Lower leg skin (tissue), 4 donors: ENCODE data around the gene WFIKKN2. TPM values are rescaled to one million over a fixed set of nuclear protein-coding genes. Genes with fewer than 3 reads are reported as not detected.
"Not testable (repeated sequence)": the region's sequence is repeated elsewhere in the genome, so short reads cannot be mapped to it uniquely, and the experiment has no call there.

Source experiments
- DNase-seq, 2 donors: peaks; one replicate each; pipeline ENCODE4 v3.0.0-alpha.2; 2019; ENCODE audit warnings: low spot score in 2 of 2
- H3K4me3 ChIP-seq: fragments of 200-600 bp; sonication (generic); 2 replicates; pipeline ENCODE4 v1.5.1; 2017; ENCODE audit warnings: mild to moderate bottlenecking, low read depth; ENCODE audit not compliant: poor library complexity, severe bottlenecking
- POLR2A ChIP-seq, 2 donors: fragments of 450-650 bp; IDR thresholded peaks; one replicate each; pipeline ENCODE4 v1.6.1; 2016 to 2017; ENCODE audit warnings: antibody characterized with exemption in 2 of 2, mild to moderate bottlenecking in 1 of 2, moderate library complexity in 1 of 2
- WGBS, 2 donors: methylation state at CpG; one replicate each; pipeline ENCODE4 v1.1.5; 2018; 5-methylcytosine and 5-hydroxymethylcytosine counted together
- intact Hi-C: fragments of 100-400 bp; cut with DNase I; formaldehyde crosslinking; loops from one replicate; pipeline ENCODE4 v1.15.0; 2023; ENCODE audit warnings: low total_unique reads
- total RNA-seq, 4 donors: library from RNA; depleted of rRNA; stranded (reverse); fragments of >200 nt; gene quantifications; one replicate each; pipeline ENCODE4 v1.1.0, GENCODE V29; 2016
- TF ChIP-seq, protein P1 (sequence below), 3 donors: fragments of 450-650 bp; IDR thresholded peaks; one replicate each; pipeline ENCODE4 v1.5.1; 2016; ENCODE audit warnings: antibody characterized with exemption in 3 of 3, mild to moderate bottlenecking in 3 of 3, moderate library complexity in 2 of 3

The WFIKKN2 gene
- total RNA-seq, 4 donors from 2014 or later = 0.26 to 0.61 (median 0.59) TPM; not detected in 1

DNA sequence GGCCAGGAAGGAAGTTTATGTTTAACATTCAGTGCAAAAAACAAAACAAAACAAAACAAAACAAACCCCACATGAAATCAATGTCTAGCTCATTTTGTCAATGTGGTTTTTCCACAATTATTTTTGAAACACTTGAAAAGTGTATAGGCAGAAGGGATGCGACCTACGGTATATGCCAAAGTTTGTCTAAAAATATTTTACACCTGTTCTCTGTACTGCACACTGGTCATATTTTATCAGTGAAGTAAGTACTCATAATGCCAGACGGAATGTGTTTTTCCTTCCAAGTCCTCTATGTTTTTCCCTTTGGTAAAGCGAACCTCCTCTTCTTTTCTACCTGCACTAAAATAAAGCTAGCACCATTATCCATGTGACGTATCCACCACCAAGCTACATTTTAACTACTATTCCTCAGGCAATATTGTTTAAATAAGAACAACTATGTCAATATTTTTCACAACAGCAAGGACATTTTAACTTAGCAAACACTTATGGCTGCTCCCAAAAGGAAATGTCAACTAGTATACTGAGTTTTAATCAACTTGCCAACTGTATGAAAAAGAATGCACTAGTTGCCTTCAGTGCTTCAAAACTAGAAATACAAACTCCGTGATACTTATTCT is 20.4 kb downstream of the WFIKKN2 start:
- DNase-seq = no peak
- TF ChIP-seq, protein P1, sequence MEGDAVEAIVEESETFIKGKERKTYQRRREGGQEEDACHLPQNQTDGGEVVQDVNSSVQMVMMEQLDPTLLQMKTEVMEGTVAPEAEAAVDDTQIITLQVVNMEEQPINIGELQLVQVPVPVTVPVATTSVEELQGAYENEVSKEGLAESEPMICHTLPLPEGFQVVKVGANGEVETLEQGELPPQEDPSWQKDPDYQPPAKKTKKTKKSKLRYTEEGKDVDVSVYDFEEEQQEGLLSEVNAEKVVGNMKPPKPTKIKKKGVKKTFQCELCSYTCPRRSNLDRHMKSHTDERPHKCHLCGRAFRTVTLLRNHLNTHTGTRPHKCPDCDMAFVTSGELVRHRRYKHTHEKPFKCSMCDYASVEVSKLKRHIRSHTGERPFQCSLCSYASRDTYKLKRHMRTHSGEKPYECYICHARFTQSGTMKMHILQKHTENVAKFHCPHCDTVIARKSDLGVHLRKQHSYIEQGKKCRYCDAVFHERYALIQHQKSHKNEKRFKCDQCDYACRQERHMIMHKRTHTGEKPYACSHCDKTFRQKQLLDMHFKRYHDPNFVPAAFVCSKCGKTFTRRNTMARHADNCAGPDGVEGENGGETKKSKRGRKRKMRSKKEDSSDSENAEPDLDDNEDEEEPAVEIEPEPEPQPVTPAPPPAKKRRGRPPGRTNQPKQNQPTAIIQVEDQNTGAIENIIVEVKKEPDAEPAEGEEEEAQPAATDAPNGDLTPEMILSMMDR (IDR thresholded peaks at IDR 0.05) = no peak
- TF ChIP-seq POLR2A (IDR thresholded peaks at IDR 0.05) = no peak
- H3K4me3 ChIP-seq = no peak overlapping the region
- 73 to 81% methylated on average over 6 of the region's 6 CpGs for WGBS, 2 donors
- intact Hi-C loops = no loop called here

DNA sequence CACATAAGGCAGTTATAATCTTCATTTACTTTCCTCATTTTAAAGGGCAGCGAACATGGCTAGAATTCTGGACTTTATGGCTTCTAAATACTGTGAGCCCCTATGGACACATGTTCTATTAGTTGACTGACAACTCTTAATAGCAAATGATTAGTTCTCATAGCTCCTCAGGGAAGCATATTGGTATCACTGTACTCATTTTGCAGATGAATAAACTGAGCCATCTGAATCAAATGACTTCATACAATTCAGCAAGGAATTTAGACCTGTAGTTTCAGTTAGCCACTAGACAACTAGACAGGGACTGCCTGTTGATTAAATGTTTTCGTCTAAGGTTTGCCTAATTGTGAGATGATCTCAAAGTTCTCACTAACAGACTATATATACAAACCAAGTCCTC is 21.0 kb downstream of the WFIKKN2 start:
- WGBS, 2 donors = 93 to 95% methylated on average over 2 of the region's 2 CpGs
- TF ChIP-seq POLR2A (IDR thresholded peaks at IDR 0.05) = no peak
- TF ChIP-seq, protein P1 (IDR thresholded peaks at IDR 0.05) = no peak
- intact Hi-C loops = no loop called here

DNA sequence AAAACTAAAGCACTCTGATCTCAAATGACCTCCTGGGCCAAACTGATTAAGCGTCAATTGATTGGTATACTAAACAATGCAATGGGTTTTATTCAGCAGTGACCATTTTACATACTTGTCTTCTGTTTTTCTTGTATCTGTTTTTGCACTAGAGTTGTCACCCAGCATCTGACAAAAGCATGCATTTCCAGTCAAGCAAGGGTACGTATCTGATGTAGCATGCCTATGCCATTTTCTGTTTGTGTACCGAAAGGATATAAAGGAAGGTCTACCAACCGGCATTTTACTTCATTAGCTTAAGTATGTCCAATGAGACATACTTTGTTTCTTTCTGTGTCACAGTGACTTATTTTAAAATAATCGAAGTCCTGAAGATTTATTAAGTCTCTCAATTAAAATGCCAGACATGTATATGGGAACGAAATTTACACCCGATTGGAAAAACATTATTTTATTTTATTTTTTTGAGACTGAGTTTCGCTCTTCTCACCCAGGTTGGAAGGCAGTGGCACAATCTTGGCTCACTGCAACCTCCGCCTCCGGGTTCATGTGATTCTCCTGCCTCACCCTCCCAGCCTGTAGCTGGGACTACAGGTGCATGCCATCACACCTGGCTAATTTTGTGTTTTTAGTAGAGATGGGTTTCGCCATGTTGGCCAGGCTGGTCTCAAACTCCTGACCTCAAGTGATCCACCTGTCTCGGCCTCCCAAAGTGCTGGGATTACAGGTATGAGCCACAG is 23.3 kb downstream of the WFIKKN2 start:
- 91 to 94% methylated on average over 12 of the region's 12 CpGs for WGBS, 2 donors
- intact Hi-C loops = no loop called here
- no peak for TF ChIP-seq POLR2A (IDR thresholded peaks at IDR 0.05)
- TF ChIP-seq, protein P1 (IDR thresholded peaks at IDR 0.05) = no peak

More for the DNA sequence above, 21.0 kb downstream of the WFIKKN2 start:
- DNase-seq = no peak
- no peak overlapping the region for H3K4me3 ChIP-seq

DNA sequence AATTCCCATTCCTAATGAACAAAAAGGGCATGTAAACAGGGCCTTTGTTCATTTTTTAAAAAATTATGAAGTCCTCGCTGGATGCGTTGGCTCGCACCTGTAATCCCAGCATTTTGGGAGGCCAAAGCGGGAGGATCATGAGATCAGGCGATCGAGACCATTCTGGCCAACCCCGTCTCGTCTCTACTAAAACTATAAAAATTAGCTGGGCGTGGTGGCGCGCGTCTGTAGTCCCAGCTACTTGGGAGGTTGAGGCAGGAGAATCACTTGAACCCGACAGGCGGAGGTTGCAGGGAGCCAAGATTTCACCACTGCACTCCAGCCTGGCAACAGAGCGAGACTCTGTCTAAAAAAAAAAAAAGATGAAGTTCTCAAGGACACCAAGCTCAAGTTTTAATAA is 24.3 kb downstream of the WFIKKN2 start:
- 97 to 98% methylated on average over 15 of the region's 15 CpGs for WGBS, 2 donors
- DNase-seq, H3K4me3 ChIP-seq, intact Hi-C loops: not testable (repeated sequence)

More for the DNA sequence above, 23.3 kb downstream of the WFIKKN2 start:
- DNase-seq = no peak
- no peak overlapping the region for H3K4me3 ChIP-seq

DNA sequence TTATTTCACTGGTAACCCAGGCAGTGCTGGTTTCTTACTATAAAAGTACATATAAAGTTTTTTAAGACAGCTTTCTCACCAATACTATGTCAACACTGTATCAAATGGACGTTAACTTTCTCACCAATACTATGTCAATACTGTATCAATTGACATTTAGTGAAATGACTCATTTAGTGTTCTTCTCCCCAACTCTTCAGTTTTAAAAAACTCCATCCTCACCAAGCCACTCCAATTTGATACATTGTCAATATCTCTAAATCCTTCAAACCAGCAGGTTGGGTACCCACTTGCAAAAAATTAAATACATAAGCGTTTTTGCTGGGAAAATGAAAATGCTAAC is 25.9 kb downstream of the WFIKKN2 start:
- H3K4me3 ChIP-seq = no peak overlapping the region
- no peak for TF ChIP-seq POLR2A (IDR thresholded peaks at IDR 0.05)
- TF ChIP-seq, protein P1 (IDR thresholded peaks at IDR 0.05) = no peak
- DNase-seq = no peak
- 71 to 78% methylated on average over 2 of the region's 2 CpGs for WGBS, 2 donors
- intact Hi-C loops = no loop called here

DNA sequence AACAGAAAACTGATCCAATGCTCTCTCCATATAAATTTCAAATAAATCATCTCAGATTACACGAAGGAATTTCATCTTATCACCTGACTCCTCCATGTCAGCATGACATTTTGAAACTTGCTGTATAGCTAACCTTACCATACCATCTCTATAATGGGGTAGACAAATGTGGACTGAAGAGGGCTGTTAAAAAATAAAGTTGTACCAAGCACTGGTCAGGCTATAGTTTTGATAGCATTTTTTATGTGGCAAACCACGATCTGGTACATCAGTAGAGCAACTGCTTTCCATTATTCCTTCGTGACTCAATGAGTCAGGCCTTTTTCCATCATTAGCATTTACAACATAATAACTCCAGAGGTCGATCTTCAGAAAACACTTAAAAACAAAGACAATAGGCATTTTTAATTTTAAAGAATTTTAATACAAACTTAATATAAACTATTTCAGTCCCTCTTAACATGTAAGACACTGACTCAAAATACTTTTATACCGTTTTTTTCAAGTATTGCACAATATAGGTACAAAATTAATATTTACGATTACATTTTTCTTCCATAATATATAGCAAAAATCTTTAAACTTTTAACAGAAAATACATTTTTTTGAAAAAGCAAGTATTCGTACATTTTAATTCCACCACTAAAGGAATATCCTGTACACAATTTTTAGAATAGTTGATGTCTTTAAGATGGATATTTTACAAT is 26.6 kb downstream of the WFIKKN2 start:
- TF ChIP-seq, protein P1 (IDR thresholded peaks at IDR 0.05) = no peak
- TF ChIP-seq POLR2A (IDR thresholded peaks at IDR 0.05) = no peak
- intact Hi-C loops = no loop called here
- 41 to 47% methylated on average over 7 of the region's 7 CpGs for WGBS, 2 donors
- DNase-seq = no peak
- H3K4me3 ChIP-seq = no peak overlapping the region
